ENCODE data around the gene DMD.
"Not testable (repeated sequence)": the region's sequence is repeated elsewhere in the genome, so short reads cannot be mapped to it uniquely, and the experiment has no call there.

The DMD gene

GRCh38 chrX:32825009-32825408, 386.3 kb downstream of the DMD start:
- DNase-seq: no peak

- DNase-seq: no peak
Measured at GRCh38 chrX:32804034-32804433, 407.3 kb downstream of the DMD start.

GRCh38 chrX:32798990-32799389, 412.4 kb downstream of the DMD start:
- no peak for DNase-seq

- DNase-seq: no peak
Measured at GRCh38 chrX:32788936-32789335, 422.4 kb downstream of the DMD start.

GRCh38 chrX:32780109-32780508, 431.2 kb downstream of the DMD start:
- no peak for DNase-seq

GRCh38 chrX:32778965-32779364, 432.4 kb downstream of the DMD start:
- DNase-seq: no peak

GRCh38 chrX:32774966-32775365, 436.4 kb downstream of the DMD start:
- no peak for DNase-seq

- DNase-seq: no peak
Measured at GRCh38 chrX:32749070-32749469, 462.3 kb downstream of the DMD start.

GRCh38 chrX:32745323-32745722, 466.0 kb downstream of the DMD start:
- DNase-seq: no peak

- no peak for DNase-seq
Measured at GRCh38 chrX:32744921-32745320, 466.4 kb downstream of the DMD start.

GRCh38 chrX:32741910-32742309, 469.4 kb downstream of the DMD start:
- no peak for DNase-seq

- no peak for DNase-seq
Measured at GRCh38 chrX:32708542-32708941, 502.8 kb downstream of the DMD start.

GRCh38 chrX:32705385-32705784, 506.0 kb downstream of the DMD start:
- not testable (repeated sequence) for DNase-seq

GRCh38 chrX:32687379-32687778, 524.0 kb downstream of the DMD start:
- no peak for DNase-seq

- no peak for DNase-seq
Measured at GRCh38 chrX:32678487-32678886, 532.9 kb downstream of the DMD start.

- DNase-seq: no peak
Measured at GRCh38 chrX:32673193-32673592, 538.2 kb downstream of the DMD start.

GRCh38 chrX:32662516-32662915, 548.8 kb downstream of the DMD start:
- DNase-seq: no peak

- DNase-seq: no peak
Measured at GRCh38 chrX:32644476-32645245, 566.7 kb downstream of the DMD start.

- DNase-seq: no peak
Measured at GRCh38 chrX:32642283-32642682, 569.1 kb downstream of the DMD start.

- DNase-seq: no peak
Measured at GRCh38 chrX:32618154-32618553, 593.2 kb downstream of the DMD start.

GRCh38 chrX:32614707-32615106, 596.6 kb downstream of the DMD start:
- no peak for DNase-seq

- DNase-seq: no peak
Measured at GRCh38 chrX:32599156-32599555, 612.2 kb downstream of the DMD start.

- no peak for DNase-seq
Measured at GRCh38 chrX:32598707-32599106, 612.6 kb downstream of the DMD start.

GRCh38 chrX:32597777-32598176, 613.6 kb downstream of the DMD start:
- DNase-seq: no peak

GRCh38 chrX:32592786-32593185, 618.6 kb downstream of the DMD start:
- DNase-seq: no peak

All from CD4-positive, alpha-beta T cell treated with Interleukin-10 for 1 hour (primary cell).